ENCODE measurements around the gene FGD1. TPM values are rescaled to one million over a fixed set of nuclear protein-coding genes. Genes with fewer than 3 reads are reported as not detected.

The FGD1 gene
- total RNA-seq, 4 donors from 2014 or later = 0.51 to 14.6 (median 9.0) TPM

DNA sequence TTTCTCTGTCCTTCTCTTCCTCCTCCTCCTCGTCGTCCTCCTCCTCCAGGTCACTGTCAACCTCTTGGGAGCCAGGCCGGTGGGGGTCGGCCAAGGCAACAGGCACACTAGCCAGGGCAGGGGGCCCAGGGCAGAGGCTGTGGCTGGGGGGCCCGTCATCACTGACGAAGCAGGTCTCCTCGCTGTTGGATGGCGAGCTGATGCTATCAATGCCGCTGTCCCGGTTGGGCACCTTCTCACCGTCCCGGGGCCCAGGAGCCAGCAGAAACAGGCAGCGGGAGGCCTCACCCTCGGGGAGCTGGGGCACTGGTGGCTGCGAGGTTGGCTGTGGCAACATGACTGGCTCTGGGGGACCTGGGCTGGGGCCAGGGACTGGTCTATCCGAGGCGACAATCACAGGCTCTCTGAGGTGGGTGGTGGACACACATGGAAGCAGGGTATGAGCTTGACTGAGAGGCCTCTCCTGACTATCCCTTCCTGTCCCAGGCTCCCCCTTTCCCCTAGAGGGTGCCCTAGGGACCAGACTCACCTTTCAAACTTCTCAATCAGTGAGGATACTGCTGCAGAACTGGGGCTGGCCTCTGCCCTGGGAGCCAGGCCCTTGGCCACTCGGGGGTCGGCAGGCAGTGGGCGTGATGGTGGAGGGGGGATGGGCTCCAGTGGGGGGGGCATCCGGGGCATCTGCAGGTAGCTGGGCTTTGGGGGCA, 25.8 kb downstream of the FGD1 start:
- H3K36me3 ChIP-seq = no peaks in the 10 kb centered on the region
- no peaks in the 10 kb centered on the region for H3K27me3 ChIP-seq
- no peaks in the 10 kb centered on the region for H3K4me1 ChIP-seq
- intact Hi-C loops (cut with DNase I; ENCODE audit: low total_unique reads) = no loop called here
- TF ChIP-seq, protein P1, sequence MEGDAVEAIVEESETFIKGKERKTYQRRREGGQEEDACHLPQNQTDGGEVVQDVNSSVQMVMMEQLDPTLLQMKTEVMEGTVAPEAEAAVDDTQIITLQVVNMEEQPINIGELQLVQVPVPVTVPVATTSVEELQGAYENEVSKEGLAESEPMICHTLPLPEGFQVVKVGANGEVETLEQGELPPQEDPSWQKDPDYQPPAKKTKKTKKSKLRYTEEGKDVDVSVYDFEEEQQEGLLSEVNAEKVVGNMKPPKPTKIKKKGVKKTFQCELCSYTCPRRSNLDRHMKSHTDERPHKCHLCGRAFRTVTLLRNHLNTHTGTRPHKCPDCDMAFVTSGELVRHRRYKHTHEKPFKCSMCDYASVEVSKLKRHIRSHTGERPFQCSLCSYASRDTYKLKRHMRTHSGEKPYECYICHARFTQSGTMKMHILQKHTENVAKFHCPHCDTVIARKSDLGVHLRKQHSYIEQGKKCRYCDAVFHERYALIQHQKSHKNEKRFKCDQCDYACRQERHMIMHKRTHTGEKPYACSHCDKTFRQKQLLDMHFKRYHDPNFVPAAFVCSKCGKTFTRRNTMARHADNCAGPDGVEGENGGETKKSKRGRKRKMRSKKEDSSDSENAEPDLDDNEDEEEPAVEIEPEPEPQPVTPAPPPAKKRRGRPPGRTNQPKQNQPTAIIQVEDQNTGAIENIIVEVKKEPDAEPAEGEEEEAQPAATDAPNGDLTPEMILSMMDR (IDR thresholded peaks at IDR 0.05) = no peak
- TF ChIP-seq POLR2A (IDR thresholded peaks at IDR 0.05) = no peak
- H3K27ac ChIP-seq = no peak overlapping the region
- no peak for DNase-seq
- H3K9me3 ChIP-seq = no peaks in the 10 kb centered on the region
- no peak overlapping the region for H3K4me3 ChIP-seq

DNA sequence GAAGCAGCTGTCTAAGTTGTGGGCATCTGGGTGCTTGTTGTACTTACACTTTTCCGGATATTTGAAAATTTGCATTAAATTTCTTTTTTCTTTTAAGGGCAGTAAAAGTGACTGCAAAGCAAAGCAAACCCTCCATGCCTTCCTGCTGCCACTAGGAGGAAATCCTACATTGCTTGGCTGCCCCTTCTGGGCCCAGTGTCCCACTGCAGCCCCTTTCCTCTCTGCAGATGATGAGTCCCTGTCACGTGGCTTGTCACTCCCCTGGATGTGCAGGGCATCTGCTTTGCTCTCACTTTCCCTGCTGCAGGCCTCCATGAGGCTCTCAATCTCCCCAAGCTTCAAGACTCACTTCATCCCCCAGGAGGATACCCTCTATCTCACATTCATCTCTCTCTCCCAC, 43.1 kb downstream of the FGD1 start:
- no peaks in the 10 kb centered on the region for H3K9me3 ChIP-seq
- TF ChIP-seq, protein P1 (IDR thresholded peaks at IDR 0.05) = no peak
- no peak for TF ChIP-seq POLR2A (IDR thresholded peaks at IDR 0.05)
- no peak overlapping the region for H3K4me3 ChIP-seq
- H3K27me3 ChIP-seq = no peaks in the 10 kb centered on the region
- no peak for DNase-seq
- H3K27ac ChIP-seq = no peak overlapping the region
- intact Hi-C loops (cut with DNase I; ENCODE audit: low total_unique reads) = no loop called here
- H3K4me1 ChIP-seq = no peaks in the 10 kb centered on the region
- H3K36me3 ChIP-seq = no peaks in the 10 kb centered on the region

DNA sequence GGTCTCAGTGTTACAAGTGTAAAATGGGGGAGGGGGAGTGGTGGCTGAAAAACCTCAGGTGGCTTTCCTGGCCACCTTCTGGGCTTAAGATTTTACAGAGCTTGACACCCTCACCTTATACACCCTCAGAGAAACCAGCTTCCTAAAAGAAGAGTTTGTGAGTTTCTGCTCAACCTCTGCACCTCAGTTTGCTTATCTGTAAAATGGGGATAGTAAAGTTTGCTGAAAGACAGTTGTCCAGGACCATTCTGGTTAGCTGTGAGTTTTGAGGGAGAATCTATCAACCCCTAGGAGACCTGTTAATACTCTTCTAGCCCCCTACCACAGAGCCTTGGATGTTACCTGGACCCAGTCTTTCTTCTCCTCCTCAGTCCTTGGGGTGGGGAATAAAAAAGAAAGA, 46.1 kb downstream of the FGD1 start:
- H3K36me3 ChIP-seq = no peaks in the 10 kb centered on the region
- intact Hi-C loops (cut with DNase I; ENCODE audit: low total_unique reads) = no loop called here
- no peak for DNase-seq

DNA sequence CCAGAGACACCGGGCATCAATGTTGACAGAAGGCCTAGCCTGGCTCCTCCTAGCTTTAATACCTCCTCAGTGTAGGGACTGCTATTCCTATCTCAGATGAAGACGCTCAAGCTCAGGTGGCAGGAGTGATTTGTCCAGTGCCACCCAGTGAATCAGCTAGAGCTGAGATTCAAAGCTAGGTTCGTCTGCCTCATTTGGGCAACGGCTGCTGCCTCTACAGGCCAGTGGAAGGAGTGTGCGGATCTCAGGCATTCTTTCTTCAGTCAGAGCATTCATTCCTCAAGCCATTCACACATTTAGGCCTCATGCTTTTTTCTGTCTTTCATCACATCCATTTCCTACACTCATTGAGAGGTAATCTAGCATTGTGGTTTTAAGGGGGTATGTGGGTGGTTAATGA, 48.6 kb downstream of the FGD1 start:
- no peak overlapping the region for H3K4me3 ChIP-seq
- no peaks in the 10 kb centered on the region for H3K36me3 ChIP-seq
- intact Hi-C loops (cut with DNase I; ENCODE audit: low total_unique reads) = no loop called here
- H3K27ac ChIP-seq = no peak overlapping the region
- H3K27me3 ChIP-seq = no peaks in the 10 kb centered on the region
- H3K4me1 ChIP-seq = no peaks in the 10 kb centered on the region
- TF ChIP-seq, protein P1 (IDR thresholded peaks at IDR 0.05) = no peak
- no peak for TF ChIP-seq POLR2A (IDR thresholded peaks at IDR 0.05)
- DNase-seq = no peak
- H3K9me3 ChIP-seq = no peaks in the 10 kb centered on the region

More for the DNA sequence above, 46.1 kb downstream of the FGD1 start:
- no peak for TF ChIP-seq POLR2A (IDR thresholded peaks at IDR 0.05)
- TF ChIP-seq, protein P1 (IDR thresholded peaks at IDR 0.05) = no peak
- Histone ChIP-seq H3K27ac (no peak overlapping the region), H3K4me1 (no peaks in the 10 kb centered on the region), H3K27me3 (no peaks in the 10 kb centered on the region), H3K4me3 (no peak overlapping the region), H3K9me3 (no peaks in the 10 kb centered on the region)

DNA sequence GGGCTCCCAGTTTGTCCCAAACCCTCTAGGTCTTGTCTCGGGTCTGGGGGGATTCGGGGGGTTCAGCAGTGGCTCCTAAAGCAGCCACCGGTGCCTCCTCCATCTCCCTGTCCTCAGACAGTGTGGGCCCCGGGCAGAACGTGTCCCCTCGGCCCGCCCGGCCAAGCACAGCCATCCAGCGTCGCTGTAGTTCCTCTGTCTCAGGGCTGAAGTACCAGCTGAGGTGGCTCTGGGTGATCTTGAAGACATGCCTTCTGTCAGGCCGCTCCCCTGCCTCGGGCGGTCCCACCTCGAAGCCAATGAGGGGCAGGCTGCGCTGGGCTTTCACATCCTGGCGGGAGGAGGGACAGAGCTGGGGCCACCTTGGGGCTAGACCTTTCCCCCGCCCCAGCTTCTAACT, 50.0 kb downstream of the FGD1 start:
- TF ChIP-seq, protein P1 (IDR thresholded peaks at IDR 0.05) = no peak
- TF ChIP-seq POLR2A (IDR thresholded peaks at IDR 0.05) = no peak

More for the DNA sequence above, 50.0 kb downstream of the FGD1 start:
- Histone ChIP-seq H3K9me3 (no peaks in the 10 kb centered on the region), H3K36me3 (no peaks in the 10 kb centered on the region), H3K27me3 (no peaks in the 10 kb centered on the region), H3K4me1 (no peaks in the 10 kb centered on the region), H3K4me3 (no peak overlapping the region), H3K27ac (no peak overlapping the region)
- intact Hi-C loops (cut with DNase I; ENCODE audit: low total_unique reads) = no loop called here
- DNase-seq = no peak
